SU-DHL-6 (cell line): ENCODE measurements around the gene SPRTN.
"Not testable (repeated sequence)": the region's sequence is repeated elsewhere in the genome, so short reads cannot be mapped to it uniquely, and the experiment has no call there.

ENCODE experiments used
- H2AFZ ChIP-seq: fragments of 200-600 bp; sonication (generic); 2 replicates; pipeline ENCODE4 v1.6.1; 2014; ENCODE audit warnings: low read depth, mild to moderate bottlenecking, moderate library complexity, mixed read lengths, antibody characterized with exemption, low read length; ENCODE audit not compliant: severe bottlenecking
- H3F3A ChIP-seq: fragments of 200-600 bp; shearing (Covaris generic); 2 replicates; pipeline ENCODE4 v1.6.0; 2016; ENCODE audit warnings: antibody characterized with exemption, mild to moderate bottlenecking; ENCODE audit not compliant: insufficient read depth
- H3K27ac ChIP-seq: fragments of 200-600 bp; sonication (generic); 2 replicates; pipeline ENCODE4 v1.5.1; 2016; ENCODE audit warnings: low read depth, mild to moderate bottlenecking, low read length, moderate library complexity, mixed read lengths
- H3K27me3 ChIP-seq: fragments of 200-600 bp; sonication (generic), shearing (Covaris generic); 2 replicates; pipeline ENCODE4 v1.6.0; 2014; ENCODE audit warnings: mild to moderate bottlenecking, low read length
- H3K36me3 ChIP-seq: fragments of 200-600 bp; sonication (generic); 2 replicates; pipeline ENCODE4 v1.6.1; 2014; ENCODE audit warnings: mild to moderate bottlenecking, low read length, mixed read lengths
- H3K4me2 ChIP-seq: fragments of 300-600, 200-600 bp; shearing (Covaris generic), sonication (generic); 2 replicates; pipeline ENCODE4 v1.6.0; 2014; ENCODE audit warnings: low read length, low read depth, mild to moderate bottlenecking; ENCODE audit not compliant: poor library complexity, severe bottlenecking
- H3K4me3 ChIP-seq: fragments of 200-600 bp; sonication (generic); 2 replicates; pipeline ENCODE4 v1.5.1; 2014; ENCODE audit warnings: antibody characterized with exemption, low read length, mild to moderate bottlenecking, mixed read lengths; ENCODE audit not compliant: insufficient read depth, poor library complexity, severe bottlenecking
- H3K79me2 ChIP-seq: fragments of 200-600 bp; sonication (generic); 2 replicates; pipeline ENCODE4 v1.6.1; 2014; ENCODE audit warnings: mild to moderate bottlenecking, low read length, moderate library complexity; ENCODE audit not compliant: insufficient read depth
- H3K9ac ChIP-seq: fragments of 200-600 bp; sonication (generic); 2 replicates; pipeline ENCODE4 v1.7.0; 2014; ENCODE audit warnings: mild to moderate bottlenecking, low read length
- H3K9me2 ChIP-seq: fragments of 200-600 bp; sonication (generic); replicated peaks from 2 replicates; pipeline ENCODE4 v1.6.1; 2014; ENCODE audit warnings: low read length; ENCODE audit not compliant: insufficient read depth
- H3K9me3 ChIP-seq: fragments of 200-600 bp; sonication (generic); 2 replicates; pipeline ENCODE4 v1.6.1; 2014; ENCODE audit warnings: low read length, mixed read lengths; ENCODE audit not compliant: insufficient read depth
- H4K20me1 ChIP-seq: fragments of 200-600 bp; sonication (generic); 2 replicates; pipeline ENCODE4 v1.6.1; 2014; ENCODE audit warnings: low read depth, mild to moderate bottlenecking, antibody characterized with exemption, low read length, moderate library complexity, mixed read lengths
- EZH2phosphoT487 ChIP-seq: fragments of 200-600 bp; sonication (generic), shearing (Covaris generic); conservative IDR thresholded peaks from 2 replicates; pipeline ENCODE4 v1.6.1; 2018; ENCODE audit warnings: mild to moderate bottlenecking, antibody characterized with exemption, low read length, moderate library complexity, mixed read lengths
- TF ChIP-seq, protein P1 (sequence below): fragments of 200-600 bp; sonication (generic); IDR thresholded peaks from one replicate; pipeline ENCODE4 v1.5.1; 2017; ENCODE audit warnings: antibody characterized with exemption, mild to moderate bottlenecking, low read length, moderate library complexity; ENCODE audit not compliant: insufficient read depth, poor library complexity, severe bottlenecking

The SPRTN gene

DNA sequence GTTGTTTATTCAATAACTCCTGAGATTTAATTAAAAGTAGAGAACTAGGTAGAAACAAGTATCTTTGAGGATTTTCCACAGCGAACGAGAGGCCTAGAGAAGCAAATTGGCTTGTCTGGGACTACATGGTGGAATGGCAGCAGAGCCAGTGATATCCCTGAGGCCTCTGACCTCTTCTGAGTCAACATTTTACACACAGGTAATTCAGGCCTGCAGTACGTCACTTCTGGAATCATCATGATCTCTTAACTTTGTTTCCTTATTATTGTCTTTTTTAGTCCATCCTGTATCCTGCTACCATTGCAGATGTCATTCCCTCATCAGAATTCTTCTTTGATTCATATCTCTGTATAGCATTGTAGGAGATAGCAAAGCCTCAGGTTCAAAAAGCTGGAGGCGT, 9.9 kb downstream of the SPRTN start:
- no peak overlapping the region for H3K9ac ChIP-seq

DNA sequence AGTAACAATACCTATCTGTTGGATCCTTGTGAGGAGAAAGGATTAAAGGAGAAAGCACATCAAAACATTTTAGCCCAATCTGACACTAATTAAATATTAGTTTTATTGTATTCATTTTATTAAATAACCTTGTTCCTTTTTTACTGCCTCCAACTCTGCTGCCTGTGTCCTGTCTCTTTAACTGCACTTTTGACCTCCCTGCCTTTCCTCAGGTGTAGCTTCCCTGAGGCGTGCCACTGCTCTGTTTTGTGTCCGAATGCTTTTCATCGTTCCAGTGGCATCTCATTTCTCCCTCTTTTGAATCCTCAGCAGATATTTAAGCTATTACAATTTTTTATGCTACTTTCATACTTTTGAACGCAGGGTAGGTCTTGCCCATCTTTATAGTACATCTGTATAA, 10.3 kb downstream of the SPRTN start:
- H3F3A ChIP-seq = peaks cover 8% of the 10 kb centered on the region; the same call in 1 of the 2 replicates

More for the DNA sequence above, 9.9 kb downstream of the SPRTN start:
- Histone ChIP-seq H3F3A (peaks cover 8% of the 10 kb centered on the region; the same call in 1 of the 2 replicates), H3K27me3 (no peaks in the 10 kb centered on the region), H3K27ac (no peak overlapping the region), H3K36me3 (peaks cover 36% of the 10 kb centered on the region), H3K79me2 (peaks cover 21% of the 10 kb centered on the region), H3K9me2 (no peaks in the 10 kb centered on the region), H3K9me3 (no peaks in the 10 kb centered on the region), H3K4me2 (no peak overlapping the region), H4K20me1 (peaks cover 3% of the 10 kb centered on the region; the same call in 1 of the 2 replicates), H2AFZ (no peak overlapping the region), H3K4me3 (no peak overlapping the region)
- no peak for TF ChIP-seq EZH2phosphoT487
- TF ChIP-seq, protein P1, sequence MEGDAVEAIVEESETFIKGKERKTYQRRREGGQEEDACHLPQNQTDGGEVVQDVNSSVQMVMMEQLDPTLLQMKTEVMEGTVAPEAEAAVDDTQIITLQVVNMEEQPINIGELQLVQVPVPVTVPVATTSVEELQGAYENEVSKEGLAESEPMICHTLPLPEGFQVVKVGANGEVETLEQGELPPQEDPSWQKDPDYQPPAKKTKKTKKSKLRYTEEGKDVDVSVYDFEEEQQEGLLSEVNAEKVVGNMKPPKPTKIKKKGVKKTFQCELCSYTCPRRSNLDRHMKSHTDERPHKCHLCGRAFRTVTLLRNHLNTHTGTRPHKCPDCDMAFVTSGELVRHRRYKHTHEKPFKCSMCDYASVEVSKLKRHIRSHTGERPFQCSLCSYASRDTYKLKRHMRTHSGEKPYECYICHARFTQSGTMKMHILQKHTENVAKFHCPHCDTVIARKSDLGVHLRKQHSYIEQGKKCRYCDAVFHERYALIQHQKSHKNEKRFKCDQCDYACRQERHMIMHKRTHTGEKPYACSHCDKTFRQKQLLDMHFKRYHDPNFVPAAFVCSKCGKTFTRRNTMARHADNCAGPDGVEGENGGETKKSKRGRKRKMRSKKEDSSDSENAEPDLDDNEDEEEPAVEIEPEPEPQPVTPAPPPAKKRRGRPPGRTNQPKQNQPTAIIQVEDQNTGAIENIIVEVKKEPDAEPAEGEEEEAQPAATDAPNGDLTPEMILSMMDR = no peak

DNA sequence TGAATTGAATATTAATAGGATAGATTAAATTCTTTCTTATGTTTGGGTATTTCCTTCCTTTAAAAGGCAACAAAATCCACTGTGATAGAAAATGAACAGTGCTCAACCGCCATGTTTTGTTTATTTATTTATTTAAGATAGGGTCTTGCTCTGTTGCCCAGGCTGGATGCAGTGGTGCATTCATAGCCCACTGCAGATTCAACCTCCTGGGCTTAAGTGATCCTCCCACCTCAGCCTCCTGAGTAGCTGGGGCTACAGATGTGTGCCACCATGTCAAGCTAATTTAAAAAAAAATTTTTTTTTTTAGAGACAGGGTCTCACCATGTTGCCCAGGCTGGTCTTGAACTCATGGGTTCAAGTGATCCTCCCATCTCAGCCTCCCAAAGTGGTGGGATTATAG, 10.8 kb downstream of the SPRTN start:
- H3K79me2 ChIP-seq = peaks cover 14% of the 10 kb centered on the region
- not testable (repeated sequence) for H3K4me2 ChIP-seq, H3K4me3 ChIP-seq, H3K27ac ChIP-seq, H2AFZ ChIP-seq, H3K9me2 ChIP-seq, H3K9ac ChIP-seq, H3F3A ChIP-seq, H3K9me3 ChIP-seq, H3K27me3 ChIP-seq, H4K20me1 ChIP-seq
- peaks cover 37% of the 10 kb centered on the region for H3K36me3 ChIP-seq

More for the DNA sequence above, 10.3 kb downstream of the SPRTN start:
- Histone ChIP-seq H3K27ac (no peak overlapping the region), H3K4me2 (no peak overlapping the region), H3K79me2 (peaks cover 18% of the 10 kb centered on the region), H2AFZ (no peak overlapping the region), H3K9ac (no peak overlapping the region), H3K9me2 (no peaks in the 10 kb centered on the region), H3K4me3 (no peak overlapping the region), H3K27me3 (no peaks in the 10 kb centered on the region), H3K9me3 (no peaks in the 10 kb centered on the region), H3K36me3 (peaks cover 38% of the 10 kb centered on the region), H4K20me1 (peaks cover 3% of the 10 kb centered on the region; the same call in 1 of the 2 replicates)
- TF ChIP-seq, protein P1 = no peak
- no peak for TF ChIP-seq EZH2phosphoT487

DNA sequence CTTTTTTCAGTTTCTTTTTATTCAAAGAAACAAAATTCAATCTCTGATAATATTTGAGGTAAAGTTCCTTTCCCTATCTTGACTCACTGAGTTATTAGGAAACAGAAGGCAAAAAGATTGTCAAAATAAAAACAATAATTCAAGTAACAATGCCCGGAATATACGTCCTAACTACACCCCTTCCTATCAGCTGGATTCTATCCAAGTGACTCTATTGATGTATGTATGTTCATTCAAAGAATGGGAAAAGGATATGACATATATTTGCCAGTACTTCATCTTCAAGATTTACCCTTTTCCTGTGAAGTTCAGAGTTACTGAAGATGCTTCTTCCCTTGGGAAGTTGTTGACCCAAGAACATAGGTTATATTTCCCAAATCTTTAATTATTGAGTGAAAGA, 13.7 kb downstream of the SPRTN start:
- Histone ChIP-seq H3K36me3 (peaks cover 33% of the 10 kb centered on the region), H3K4me2 (no peak overlapping the region), H3K27me3 (no peaks in the 10 kb centered on the region), H3K9ac (no peak overlapping the region), H3F3A (no peaks in the 10 kb centered on the region; the same call in 1 of the 2 replicates), H2AFZ (no peak overlapping the region), H3K9me2 (no peaks in the 10 kb centered on the region), H3K79me2 (no peaks in the 10 kb centered on the region), H3K27ac (no peak overlapping the region), H4K20me1 (no peaks in the 10 kb centered on the region), H3K4me3 (no peak overlapping the region), H3K9me3 (no peaks in the 10 kb centered on the region)
- no peak for TF ChIP-seq EZH2phosphoT487
- TF ChIP-seq, protein P1 = no peak
